NCI-H1417 (cell line): ENCODE results near the gene FBXO27.
"Not testable (repeated sequence)": the region's sequence is repeated elsewhere in the genome, so short reads cannot be mapped to it uniquely, and the experiment has no call there.

Source experiments
- DNase-seq, 3 experiments: peaks; one replicate each; lab custom pipeline; 2025; lab: John Stamatoyannopoulos, UW

Gene FBXO27

DNA sequence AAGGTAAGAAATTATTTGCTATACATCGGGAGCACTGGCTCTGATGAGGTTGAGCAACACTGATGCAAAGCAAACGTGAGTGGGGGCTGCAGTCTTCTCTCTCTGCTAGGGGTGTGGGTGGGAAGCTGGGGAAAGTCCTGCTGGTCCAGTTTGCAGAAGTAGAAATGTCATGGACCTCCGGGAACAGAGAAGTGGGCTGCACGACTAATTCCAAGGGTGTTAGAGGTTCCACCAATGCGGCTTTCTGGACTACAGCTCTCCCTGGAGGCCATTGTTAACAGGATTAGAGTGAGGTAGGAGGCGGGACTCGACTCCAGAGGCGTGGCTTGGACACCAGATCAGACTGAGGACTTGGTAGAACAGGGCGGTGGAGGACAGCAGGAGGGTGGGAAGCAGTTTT lies 5.7 kb upstream of the FBXO27 start:
- peak in 1 of 3 experiments; percentile 13 for DNase-seq

GRCh38 chr19:39037194-39037593 lies 4.8 kb upstream of the FBXO27 start:
- DNase-seq = no peak

DNA sequence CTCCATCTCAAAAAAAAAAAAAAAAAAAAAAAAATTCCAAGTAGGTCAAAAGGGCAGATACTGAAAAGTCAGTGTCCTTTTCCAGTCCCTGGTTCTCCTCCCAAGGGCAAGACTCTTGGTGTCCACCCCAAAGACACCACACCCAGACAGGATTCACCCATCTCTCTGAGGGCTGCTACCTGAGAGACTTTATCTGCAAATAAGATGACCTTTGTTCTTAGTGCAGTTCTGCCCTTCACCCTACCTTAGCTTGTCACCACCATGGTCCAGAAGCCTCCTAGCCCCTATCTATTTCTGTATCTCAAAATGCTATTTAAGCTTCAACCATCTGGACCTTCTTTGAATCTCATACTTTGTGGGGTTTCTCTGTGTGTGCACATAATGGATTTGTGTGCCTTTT lies 4.2 kb upstream of the FBXO27 start:
- DNase-seq = no peak

DNA sequence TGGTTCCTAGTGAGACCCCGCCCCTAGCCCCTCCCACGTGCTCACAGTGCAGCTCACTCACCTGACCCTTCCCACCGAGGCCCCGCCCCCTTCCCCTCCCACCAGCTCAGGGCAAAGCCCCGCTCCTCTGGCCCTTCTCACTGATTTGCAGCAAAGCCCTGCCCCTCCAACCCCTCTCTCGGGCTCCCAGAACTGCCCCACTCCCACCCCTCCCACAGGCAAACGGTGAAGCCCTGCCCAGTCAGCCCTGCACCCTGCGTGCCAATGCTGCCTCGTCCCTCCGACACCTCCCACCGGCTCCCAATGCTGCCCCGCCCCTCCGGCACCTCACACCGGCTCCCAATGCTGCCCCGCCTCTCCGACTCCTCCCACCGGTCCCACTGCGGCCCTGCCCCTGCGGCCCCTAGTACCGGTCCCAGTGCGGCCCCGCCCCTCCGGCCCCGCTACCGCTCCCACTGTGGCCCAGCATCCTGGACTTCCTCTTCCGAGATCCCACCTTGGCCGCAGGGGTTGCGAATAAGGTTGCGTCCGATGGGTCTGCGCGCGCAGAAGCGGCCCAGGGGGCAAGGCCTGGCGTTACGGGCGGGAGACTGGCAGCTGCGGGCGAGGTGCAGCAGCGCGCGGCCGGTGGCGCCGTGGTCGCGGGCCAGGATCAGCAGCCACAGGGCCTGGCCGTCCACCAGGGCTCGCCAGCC lies 834 bp downstream of the FBXO27 start:
- peak in 2 of 3 experiments; percentile 94 to 95 for DNase-seq

- DNase-seq = no peak
Observed at GRCh38 chr19:39030854-39031367, 1.4 kb downstream of the FBXO27 start.

GRCh38 chr19:39024875-39025641 lies 7.3 kb downstream of the FBXO27 start:
- no peak for DNase-seq

GRCh38 chr19:39021063-39021462 lies 11.3 kb downstream of the FBXO27 start:
- DNase-seq = no peak

- DNase-seq = no peak
Observed at GRCh38 chr19:39017646-39018045, 14.7 kb downstream of the FBXO27 start.

- DNase-seq = no peak
Observed at GRCh38 chr19:39017026-39017425, 15.3 kb downstream of the FBXO27 start.

- no peak for DNase-seq
Observed at GRCh38 chr19:39014037-39014436, 18.3 kb downstream of the FBXO27 start.

- no peak for DNase-seq
Observed at GRCh38 chr19:39009001-39009400, 23.3 kb downstream of the FBXO27 start.

- DNase-seq = no peak
Observed at GRCh38 chr19:39008137-39008536, 24.2 kb downstream of the FBXO27 start.

GRCh38 chr19:39007096-39007495 lies 25.3 kb downstream of the FBXO27 start:
- peak in 1 of 3 experiments; percentile 3 for DNase-seq

DNA sequence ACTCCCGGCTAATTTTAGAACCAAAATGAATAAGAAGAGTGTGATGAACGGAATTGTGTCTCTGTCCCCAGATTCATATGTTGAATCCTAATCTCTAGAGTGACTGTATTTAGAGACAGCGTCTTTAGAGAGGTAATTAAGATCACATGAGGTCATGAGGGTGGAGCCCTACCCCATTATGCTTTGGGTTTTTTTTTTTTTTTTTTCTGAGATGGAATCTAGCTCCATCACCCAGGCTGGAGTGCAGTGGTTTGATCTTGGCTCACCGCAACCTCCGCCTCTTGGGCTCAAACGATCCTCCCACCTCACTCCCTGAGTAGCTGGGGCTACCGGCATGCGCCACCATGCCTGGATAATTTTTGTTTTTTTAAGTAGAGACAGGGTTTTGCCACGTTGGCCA lies 27.9 kb downstream of the FBXO27 start:
- DNase-seq = no peak

DNA sequence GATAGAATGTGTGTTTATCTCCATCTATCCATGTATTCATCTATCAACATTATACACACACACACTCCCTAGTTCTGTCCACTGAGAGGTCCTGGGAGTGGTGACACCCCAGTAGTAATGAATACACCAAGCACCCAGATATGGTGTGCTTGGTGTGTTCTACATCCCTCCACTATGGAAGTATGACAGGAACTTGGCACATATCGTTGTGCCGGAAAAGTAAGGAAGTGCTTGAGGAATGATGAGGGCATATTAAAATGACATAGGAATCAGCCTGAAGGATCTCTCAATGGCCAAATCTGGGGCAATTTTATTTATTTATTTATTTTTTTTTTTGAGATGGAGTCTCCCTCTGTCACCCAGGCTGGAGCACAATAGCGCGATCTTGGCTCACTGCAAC lies 28.6 kb downstream of the FBXO27 start:
- no peak for DNase-seq

DNA sequence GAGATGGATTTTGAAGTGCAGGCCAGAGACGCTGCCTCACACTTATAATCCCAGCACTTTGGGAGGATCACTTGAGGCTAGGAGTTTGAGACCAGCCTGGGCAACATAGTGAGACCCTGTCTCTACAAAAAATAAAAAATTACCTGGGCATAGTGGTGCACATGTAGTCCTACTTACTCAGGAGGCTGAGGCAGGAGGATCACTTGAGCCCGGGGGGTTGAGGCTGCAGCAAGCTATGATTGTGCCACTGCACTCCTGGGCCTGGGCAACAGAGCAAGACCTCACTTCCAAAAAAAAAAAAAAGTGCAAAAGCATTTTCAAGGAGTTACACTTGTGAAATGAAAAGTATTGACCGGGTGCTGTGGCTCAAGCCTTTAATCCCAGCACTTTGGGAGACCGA lies 29.2 kb downstream of the FBXO27 start:
- DNase-seq = no peak

- DNase-seq = no peak
Observed at GRCh38 chr19:39001041-39001440, 31.3 kb downstream of the FBXO27 start.

- not testable (repeated sequence) for DNase-seq
Observed at GRCh38 chr19:38997576-38997975, 34.8 kb downstream of the FBXO27 start.

GRCh38 chr19:38993271-38993670 lies 39.1 kb downstream of the FBXO27 start:
- no peak for DNase-seq

DNA sequence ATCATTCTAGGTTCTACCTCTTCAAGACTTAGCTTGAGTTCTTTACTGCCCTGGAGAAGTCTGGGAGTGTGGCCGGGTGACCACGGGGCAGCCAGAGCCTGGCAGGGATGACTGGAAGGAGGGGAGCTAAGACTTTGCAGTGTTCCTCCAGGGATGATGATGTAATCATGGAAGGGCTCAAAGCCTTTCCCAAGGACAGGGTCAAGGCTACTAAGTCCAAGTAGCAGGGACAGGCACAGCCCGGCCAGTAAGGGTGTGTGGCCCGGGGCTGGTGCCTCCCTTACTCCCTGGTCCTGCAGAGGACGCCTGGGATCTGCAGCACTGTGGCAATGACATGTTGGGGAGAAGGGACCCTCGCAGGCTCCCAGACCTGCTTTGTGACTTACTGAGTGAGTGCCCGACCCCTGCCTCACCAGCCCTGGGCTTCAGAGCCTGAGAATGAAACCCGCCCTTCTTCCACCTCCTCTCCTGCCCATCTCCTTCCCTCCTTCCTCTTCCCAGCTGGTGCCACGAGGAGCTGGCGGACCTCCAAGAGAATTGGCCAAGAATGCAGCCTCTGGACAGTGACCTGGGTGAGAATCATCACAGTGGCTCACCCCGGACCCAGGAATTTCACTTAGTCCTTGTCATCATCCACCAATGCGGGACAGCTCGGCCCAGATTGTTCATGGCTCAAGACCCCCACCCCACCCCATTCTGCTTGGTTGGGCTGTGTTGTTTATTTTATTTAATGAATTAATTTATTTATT lies 41.2 kb downstream of the FBXO27 start:
- no peak for DNase-seq

GRCh38 chr19:38989614-38990013 lies 42.7 kb downstream of the FBXO27 start:
- not testable (repeated sequence) for DNase-seq

DNA sequence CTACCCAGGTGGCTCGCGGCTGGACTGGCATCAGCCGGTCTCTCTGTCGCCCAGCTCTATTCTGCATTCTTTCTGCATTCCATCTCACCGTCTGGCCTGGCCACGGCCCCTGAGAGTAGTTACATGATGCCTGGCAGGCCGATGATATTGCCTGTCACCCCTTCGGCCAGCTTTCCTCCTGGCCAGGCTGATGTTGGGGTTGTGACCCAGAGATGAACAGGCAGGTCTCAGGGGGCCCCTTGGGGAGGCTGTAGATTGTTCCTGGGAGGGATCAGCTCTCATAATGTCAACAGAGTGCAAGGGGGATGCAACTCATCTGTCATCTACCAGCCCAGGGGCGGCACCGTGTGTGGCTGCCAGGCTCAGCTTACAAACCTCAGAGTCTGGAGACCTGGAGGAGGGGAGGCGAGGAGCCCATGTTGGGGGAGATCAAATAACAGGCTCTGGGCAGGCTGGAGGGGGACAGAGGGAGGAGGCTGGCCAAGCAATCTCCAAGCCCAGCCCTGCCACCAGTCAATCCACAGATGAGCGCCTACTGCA lies 43.2 kb downstream of the FBXO27 start:
- peak; percentile 6 to 49 (median 11) for DNase-seq
